SU-DHL-6 (cell line): ENCODE data around the gene SNX6.
"Not testable (repeated sequence)": the region's sequence is repeated elsewhere in the genome, so short reads cannot be mapped to it uniquely, and the experiment has no call there.

Source experiments
- CTCF ChIP-seq: fragments of 200-600 bp; sonication (generic); IDR thresholded peaks from one replicate; pipeline ENCODE4 v1.5.1; 2017; ENCODE audit warnings: antibody characterized with exemption, mild to moderate bottlenecking, low read length, moderate library complexity; ENCODE audit not compliant: insufficient read depth, poor library complexity, severe bottlenecking
- EZH2phosphoT487 ChIP-seq: fragments of 200-600 bp; sonication (generic), shearing (Covaris generic); conservative IDR thresholded peaks from 2 replicates; pipeline ENCODE4 v1.6.1; 2018; ENCODE audit warnings: mild to moderate bottlenecking, antibody characterized with exemption, low read length, moderate library complexity, mixed read lengths

- not testable (repeated sequence) for TF ChIP-seq CTCF, EZH2phosphoT487
These were observed 91.9 kb downstream of the SNX6 start for GRCh38 chr14:34538096-34538495.
